Spleen (tissue), 7 donors: ENCODE measurements around the gene EPB41L4A.

Experiments
- POLR2A ChIP-seq, 3 donors: fragments of 450-650 bp; IDR thresholded peaks; one replicate each; pipeline ENCODE4 v1.5.1; 2017; ENCODE audit warnings: antibody characterized with exemption in 3 of 3, mild to moderate bottlenecking in 1 of 3
- POLR2AphosphoS5 ChIP-seq, 3 donors: sonication (generic); formaldehyde crosslinking; IDR thresholded peaks; one replicate each; pipeline ENCODE4 v1.5.1; 2017; ENCODE audit warnings: antibody characterized with exemption in 3 of 3
- TF ChIP-seq, protein P1 (sequence below), 11 experiments: fragments of 200-600 bp in 7 of 11; fragments of 450-650 bp in 4 of 11; sonication (generic) in 4 of 11; IDR thresholded peaks in 8 of 11; conservative IDR thresholded peaks in 3 of 11; 1 replicate in 7 of 11; 2 replicates in 4 of 11; pipeline versions ENCODE4 v1.4.0 to v1.8.0; 2016 to 2021; ENCODE audit warnings: antibody characterized with exemption in 11 of 11, inconsistent platforms in 4 of 11, mild to moderate bottlenecking in 1 of 11
- donor health status: DM: no; HTN: no; CAD: no; lungs with moderate emphysema.
- donor health status: DM: no; HTN: no; CAD: no.
- donor health status: DM: no; HTN: no; CAD: no.

DNA sequence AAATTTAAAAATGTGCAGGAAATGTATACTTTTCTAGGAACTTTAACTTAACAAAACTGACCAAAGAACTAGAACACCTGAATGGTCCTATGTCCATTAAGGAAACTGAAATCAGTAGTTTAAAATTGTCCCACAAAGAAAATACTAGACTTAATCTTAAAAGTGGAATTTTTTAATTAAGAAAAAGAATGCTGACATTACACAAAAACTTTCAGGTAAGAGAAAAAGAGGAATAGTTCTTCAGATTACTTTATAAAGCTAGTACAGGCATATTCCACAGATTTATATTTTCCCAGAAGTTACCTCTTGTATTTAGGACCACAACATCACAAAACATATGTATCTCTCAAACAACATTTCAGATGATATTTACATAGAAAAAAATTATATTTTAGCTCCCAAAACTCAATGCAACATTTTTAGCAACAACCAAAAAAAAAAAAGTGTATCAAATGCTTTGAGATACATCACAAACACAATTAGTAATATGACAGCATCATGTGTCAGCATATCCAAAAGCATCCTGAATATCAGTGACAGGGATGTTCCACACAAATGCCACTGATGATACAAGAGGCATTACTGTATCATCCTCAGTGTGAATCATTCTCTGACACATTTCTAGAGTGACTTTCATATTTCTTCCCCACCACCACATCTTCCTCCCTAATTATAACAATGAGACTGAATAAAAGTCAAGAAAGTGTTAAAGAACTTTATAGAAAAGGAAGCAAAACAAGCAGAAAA, 264.0 kb downstream of the EPB41L4A start:
- TF ChIP-seq, protein P1, sequence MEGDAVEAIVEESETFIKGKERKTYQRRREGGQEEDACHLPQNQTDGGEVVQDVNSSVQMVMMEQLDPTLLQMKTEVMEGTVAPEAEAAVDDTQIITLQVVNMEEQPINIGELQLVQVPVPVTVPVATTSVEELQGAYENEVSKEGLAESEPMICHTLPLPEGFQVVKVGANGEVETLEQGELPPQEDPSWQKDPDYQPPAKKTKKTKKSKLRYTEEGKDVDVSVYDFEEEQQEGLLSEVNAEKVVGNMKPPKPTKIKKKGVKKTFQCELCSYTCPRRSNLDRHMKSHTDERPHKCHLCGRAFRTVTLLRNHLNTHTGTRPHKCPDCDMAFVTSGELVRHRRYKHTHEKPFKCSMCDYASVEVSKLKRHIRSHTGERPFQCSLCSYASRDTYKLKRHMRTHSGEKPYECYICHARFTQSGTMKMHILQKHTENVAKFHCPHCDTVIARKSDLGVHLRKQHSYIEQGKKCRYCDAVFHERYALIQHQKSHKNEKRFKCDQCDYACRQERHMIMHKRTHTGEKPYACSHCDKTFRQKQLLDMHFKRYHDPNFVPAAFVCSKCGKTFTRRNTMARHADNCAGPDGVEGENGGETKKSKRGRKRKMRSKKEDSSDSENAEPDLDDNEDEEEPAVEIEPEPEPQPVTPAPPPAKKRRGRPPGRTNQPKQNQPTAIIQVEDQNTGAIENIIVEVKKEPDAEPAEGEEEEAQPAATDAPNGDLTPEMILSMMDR (IDR thresholded peaks at IDR 0.05 in 8 of 11, conservative IDR thresholded peaks at IDR 0.05 in 3 of 11), result no peak
- no peak for TF ChIP-seq POLR2A (IDR thresholded peaks at IDR 0.05)
- TF ChIP-seq POLR2AphosphoS5 (IDR thresholded peaks at IDR 0.05), result no peak
